ENCODE measurements around the gene FAM3A. TPM values are rescaled to one million over a fixed set of nuclear protein-coding genes. Genes with fewer than 3 reads are reported as not detected.

The FAM3A gene
- total and polyA plus RNA-seq, 9 of the 15 experiments (the other 6 are each of a cell fraction or from before 2014, with no cell fraction given): 0.75 to 70.6 (median 27.0) TPM

DNA sequence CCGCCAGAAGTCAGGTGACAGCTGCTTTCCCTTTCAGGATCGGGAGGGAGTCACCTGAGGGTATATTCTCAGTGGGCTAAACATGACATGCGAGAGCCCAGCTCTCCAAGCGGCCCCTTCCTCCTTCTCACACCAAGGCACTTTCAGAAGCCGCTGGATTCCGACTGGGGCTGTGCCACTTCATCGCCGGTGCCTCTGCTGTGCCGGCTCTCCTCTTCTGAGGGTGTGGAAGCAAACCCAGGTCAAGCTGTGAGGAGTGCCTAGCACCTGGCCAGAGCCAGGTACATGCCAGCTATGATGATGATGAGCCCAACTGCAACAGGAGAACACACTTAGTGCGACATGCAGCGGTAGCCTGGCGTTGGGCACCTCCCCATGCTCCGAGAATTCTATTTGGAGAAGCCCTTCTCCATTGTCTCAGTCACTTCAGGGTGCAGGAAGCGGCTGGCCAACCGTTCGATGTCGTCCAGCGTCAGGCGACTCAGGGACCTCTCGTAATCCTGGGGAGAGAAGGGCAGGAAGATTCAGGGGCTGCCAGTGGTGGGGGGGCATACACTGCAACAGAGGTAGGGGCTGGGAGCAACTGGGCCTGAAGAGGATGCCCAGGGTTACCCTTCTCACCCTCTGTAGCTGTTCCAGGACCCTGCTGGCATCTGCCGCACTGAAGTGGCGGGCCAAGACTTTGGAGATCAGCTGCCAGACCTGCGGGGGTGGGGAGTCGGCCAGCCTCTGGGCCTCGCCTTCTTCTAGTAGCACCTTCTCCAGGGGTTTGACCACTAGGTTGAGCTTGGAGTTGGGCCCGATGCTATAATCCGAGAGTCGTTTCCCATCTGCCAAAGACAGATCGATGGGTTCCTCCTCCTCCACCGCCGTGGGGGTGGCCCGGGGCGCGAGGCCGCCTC, 30.6 kb downstream of the FAM3A start (continued):
- TF ChIP-seq NFIX (CRISPR knock-in tag; IDR thresholded peaks at IDR 0.05; ENCODE audit: low read depth): no peak
- TF ChIP-seq, protein P1, sequence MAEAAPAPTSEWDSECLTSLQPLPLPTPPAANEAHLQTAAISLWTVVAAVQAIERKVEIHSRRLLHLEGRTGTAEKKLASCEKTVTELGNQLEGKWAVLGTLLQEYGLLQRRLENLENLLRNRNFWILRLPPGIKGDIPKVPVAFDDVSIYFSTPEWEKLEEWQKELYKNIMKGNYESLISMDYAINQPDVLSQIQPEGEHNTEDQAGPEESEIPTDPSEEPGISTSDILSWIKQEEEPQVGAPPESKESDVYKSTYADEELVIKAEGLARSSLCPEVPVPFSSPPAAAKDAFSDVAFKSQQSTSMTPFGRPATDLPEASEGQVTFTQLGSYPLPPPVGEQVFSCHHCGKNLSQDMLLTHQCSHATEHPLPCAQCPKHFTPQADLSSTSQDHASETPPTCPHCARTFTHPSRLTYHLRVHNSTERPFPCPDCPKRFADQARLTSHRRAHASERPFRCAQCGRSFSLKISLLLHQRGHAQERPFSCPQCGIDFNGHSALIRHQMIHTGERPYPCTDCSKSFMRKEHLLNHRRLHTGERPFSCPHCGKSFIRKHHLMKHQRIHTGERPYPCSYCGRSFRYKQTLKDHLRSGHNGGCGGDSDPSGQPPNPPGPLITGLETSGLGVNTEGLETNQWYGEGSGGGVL (CRISPR knock-in tag; IDR thresholded peaks at IDR 0.05): no peak
- TF ChIP-seq CXXC5 (CRISPR knock-in tag; IDR thresholded peaks at IDR 0.05): no peak
- no peak for TF ChIP-seq MED1 (CRISPR knock-in tag; IDR thresholded peaks at IDR 0.05; ENCODE audit: borderline replicate concordance)
- TF ChIP-seq NCOA6 (IDR thresholded peaks at IDR 0.05): no peak
- TF ChIP-seq TRIM24 (IDR thresholded peaks at IDR 0.05): no peak
- TF ChIP-seq SETDB1 (IDR thresholded peaks at IDR 0.05; ENCODE audit: low read length): no peak
- TF ChIP-seq BRCA1 (IDR thresholded peaks at IDR 0.05): no peak
- TF ChIP-seq BRCA1 (CRISPR knock-in tag; IDR thresholded peaks at IDR 0.05): no peak
- TF ChIP-seq KLF10 (CRISPR knock-in tag; IDR thresholded peaks at IDR 0.05): no peak
- no peak for TF ChIP-seq RAD21 (CRISPR knock-in tag; conservative IDR thresholded peaks at IDR 0.05 in 1 of 2, IDR thresholded peaks at IDR 0.05 in 1 of 2)
- no peak for TF ChIP-seq EWSR1 (IDR thresholded peaks at IDR 0.05; ENCODE audit: borderline replicate concordance, low read depth, partially characterized antibody)
- no peak for TF ChIP-seq ZNF324 (CRISPR knock-in tag; IDR thresholded peaks at IDR 0.05)
- no peak for TF ChIP-seq TSC22D4 (tag; IDR thresholded peaks at IDR 0.05)
- TF ChIP-seq KDM4B (IDR thresholded peaks at IDR 0.05; ENCODE audit: borderline replicate concordance in 2 of 2, low read depth in 1 of 2): no peak
- TF ChIP-seq NFRKB (IDR thresholded peaks at IDR 0.05; ENCODE audit: low read depth): no peak
- no peak for TF ChIP-seq FOS (IDR thresholded peaks at IDR 0.05; ENCODE audit: extremely low read depth, insufficient read length)
- no peak for TF ChIP-seq MYBL2 (IDR thresholded peaks at IDR 0.05; ENCODE audit: low read depth)
- TF ChIP-seq MYBL2 (CRISPR knock-in tag; IDR thresholded peaks at IDR 0.05; ENCODE audit: borderline replicate concordance): no peak
- no peak for TF ChIP-seq SRSF1 (IDR thresholded peaks at IDR 0.05; ENCODE audit: low read depth, low read length)
- no peak for TF ChIP-seq DMBX1 (CRISPR knock-in tag; IDR thresholded peaks at IDR 0.05; ENCODE audit: borderline replicate concordance)
- TF ChIP-seq CBX3 (IDR thresholded peaks at IDR 0.05; ENCODE audit: borderline replicate concordance in 1 of 2, low read length in 2 of 2): no peak
- peak; percentile 74 for TF ChIP-seq EGR1 (conservative IDR thresholded peaks at IDR 0.05)
- TF ChIP-seq, protein P2, sequence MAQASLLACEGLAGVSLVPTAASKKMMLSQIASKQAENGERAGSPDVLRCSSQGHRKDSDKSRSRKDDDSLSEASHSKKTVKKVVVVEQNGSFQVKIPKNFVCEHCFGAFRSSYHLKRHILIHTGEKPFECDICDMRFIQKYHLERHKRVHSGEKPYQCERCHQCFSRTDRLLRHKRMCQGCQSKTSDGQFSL (CRISPR knock-in tag; IDR thresholded peaks at IDR 0.05): no peak
- TF ChIP-seq, protein P2 (tag; IDR thresholded peaks at IDR 0.05): 0 out of 4 replicates have a peak, but pooled peaks of 1 of the 2 experiments have one; percentile 35
- no peak for TF ChIP-seq COPS2 (conservative IDR thresholded peaks at IDR 0.05)
- TF ChIP-seq MTF1 (CRISPR knock-in tag; IDR thresholded peaks at IDR 0.05; ENCODE audit: borderline replicate concordance): no peak
- no peak for TF ChIP-seq GATA2 (CRISPR knock-in tag; IDR thresholded peaks at IDR 0.05)
